HepG2 (cell line): Measurements from ENCODE around the gene ZBP1. TPM values are rescaled to one million over a fixed set of nuclear protein-coding genes. Genes with fewer than 3 reads are reported as not detected.

Experiments used
- ARID2 ChIP-seq: sonication (generic); formaldehyde crosslinking; IDR thresholded peaks from 2 replicates; pipeline ENCODE4 v1.8.1; 2022; ENCODE audit warnings: mild to moderate bottlenecking, missing genetic modification reagents, borderline replicate concordance
- CCDC6 ChIP-seq: sonication (generic); formaldehyde crosslinking; IDR thresholded peaks from 2 replicates; pipeline ENCODE4 v1.8.1; 2022; ENCODE audit warnings: mild to moderate bottlenecking, missing genetic modification reagents, moderate library complexity
- ELF1 ChIP-seq: sonication (generic); formaldehyde crosslinking; IDR thresholded peaks from 2 replicates; pipeline ENCODE4 v1.4.0; 2020; ENCODE audit warnings: missing genetic modification reagents
- FOXA3 ChIP-seq: IDR thresholded peaks from 2 replicates; pipeline ENCODE4 v1.6.1; 2016; ENCODE audit warnings: missing genetic modification reagents, missing compliant biosample characterization
- FOXP1 ChIP-seq, 2 experiments: fragments of 450-650 bp in 1 of 2; IDR thresholded peaks; 2 replicates each; pipeline ENCODE4 v1.6.1; 2017 to 2018; ENCODE audit warnings: antibody characterized with exemption in 1 of 2
- NONO ChIP-seq, 2 experiments: fragments of 450-650 bp in 1 of 2; sonication (generic) in 1 of 2; formaldehyde crosslinking in 1 of 2; IDR thresholded peaks in 1 of 2; conservative IDR thresholded peaks in 1 of 2; 2 replicates each; pipeline versions ENCODE4 v1.6.1 to v1.8.0; 2017 to 2022; ENCODE audit warnings: mild to moderate bottlenecking in 1 of 2, missing genetic modification reagents in 1 of 2, moderate library complexity in 1 of 2
- NR2F1 ChIP-seq, 2 experiments: fragments of 450-650 bp in 1 of 2; formaldehyde crosslinking in 1 of 2; IDR thresholded peaks; 2 replicates each; pipeline versions ENCODE4 v1.5.0 to v1.6.1; 2016 to 2020; ENCODE audit warnings: mild to moderate bottlenecking in 1 of 2, missing compliant biosample characterization in 1 of 2, missing genetic modification reagents in 1 of 2, moderate library complexity in 1 of 2
- SALL2 ChIP-seq: sonication (generic); formaldehyde crosslinking; IDR thresholded peaks from 2 replicates; pipeline ENCODE4 v1.8.1; 2023; ENCODE audit warnings: mild to moderate bottlenecking, missing genetic modification reagents, inconsistent platforms
- TCF7L2 ChIP-seq: IDR thresholded peaks from 2 replicates; pipeline ENCODE4 v1.6.1; 2011; ENCODE audit warnings: mild to moderate bottlenecking, low read depth, low read length, moderate library complexity
- TEAD3 ChIP-seq: optimal IDR thresholded peaks from 2 replicates; pipeline ENCODE3; 2016; ENCODE audit warnings: borderline replicate concordance
- ZBTB25 ChIP-seq: IDR thresholded peaks from 2 replicates; pipeline ENCODE4 v1.6.1; 2018; ENCODE audit warnings: missing genetic modification reagents
- ZBTB4 ChIP-seq: sonication (generic); formaldehyde crosslinking; IDR thresholded peaks from 2 replicates; pipeline ENCODE4 v1.4.0; 2020; ENCODE audit warnings: missing genetic modification reagents, mild to moderate bottlenecking, borderline replicate concordance
- ZBTB46 ChIP-seq: sonication (generic); formaldehyde crosslinking; IDR thresholded peaks from 2 replicates; pipeline ENCODE4 v1.4.0; 2020; ENCODE audit warnings: mild to moderate bottlenecking, missing genetic modification reagents, borderline replicate concordance
- ZFP37 ChIP-seq: sonication (generic); formaldehyde crosslinking; IDR thresholded peaks from 2 replicates; pipeline ENCODE4 v1.4.0; 2020; ENCODE audit warnings: missing genetic modification reagents, borderline replicate concordance
- ZNF180 ChIP-seq: sonication (generic); formaldehyde crosslinking; IDR thresholded peaks from 2 replicates; pipeline ENCODE4 v1.4.0; 2020; ENCODE audit warnings: low read depth, missing genetic modification reagents, borderline replicate concordance
- ZNF234 ChIP-seq: sonication (generic); formaldehyde crosslinking; conservative IDR thresholded peaks from 2 replicates; pipeline ENCODE4 v1.5.1; 2020; ENCODE audit warnings: mild to moderate bottlenecking, missing genetic modification reagents
- ZNF383 ChIP-seq: sonication (generic); formaldehyde crosslinking; IDR thresholded peaks from 2 replicates; pipeline ENCODE4 v1.4.0; 2020; ENCODE audit warnings: missing genetic modification reagents, mild to moderate bottlenecking, borderline replicate concordance
- ZNF432 ChIP-seq: sonication (generic); formaldehyde crosslinking; IDR thresholded peaks from 2 replicates; pipeline ENCODE4 v1.5.0; 2020; ENCODE audit warnings: missing genetic modification reagents, mild to moderate bottlenecking, borderline replicate concordance
- ZNF441 ChIP-seq: sonication (generic); formaldehyde crosslinking; IDR thresholded peaks from 2 replicates; pipeline ENCODE4 v1.7.0; 2021; ENCODE audit warnings: missing genetic modification reagents, borderline replicate concordance
- ZNF639 ChIP-seq: conservative IDR thresholded peaks from 2 replicates; pipeline ENCODE4 v1.6.1; 2018; ENCODE audit warnings: missing genetic modification reagents
- ZNF839 ChIP-seq: sonication (generic); formaldehyde crosslinking; IDR thresholded peaks from 2 replicates; pipeline ENCODE4 v1.4.0; 2020; ENCODE audit warnings: missing genetic modification reagents, mild to moderate bottlenecking, borderline replicate concordance
- polyA plus RNA-seq, 8 experiments: library from polyadenylated mRNA; depleted of rRNA in 3 of 8; stranded (reverse) in 7 of 8; unstranded in 1 of 8; fragments of >200 nt; fragmentation: Illumina TruSeq in 4 of 8; extraction: Trizol in 4 of 8; gene quantifications; 2 replicates each; pipeline versions ENCODE4 v1.2.1 to v1.2.3, GENCODE V29; 2011 to 2016; ENCODE audit warnings: low read depth in 4 of 8, missing spikeins in 1 of 8, mixed read lengths in 1 of 8; ENCODE audit not compliant: insufficient read depth in 1 of 8
- total RNA-seq, 5 experiments: library from RNA; depleted of rRNA; stranded (reverse); fragments of >200 nt; fragmentation: Illumina TruSeq; extraction: Trizol; gene quantifications; 2 replicates each; pipeline ENCODE4 v1.2.3, GENCODE V29; 2016; ENCODE audit warnings: low read depth in 1 of 5

Gene ZBP1
- total and polyA plus RNA-seq, 2 of the 13 experiments (the other 11 are each of a cell fraction or from before 2014, with no cell fraction given) = not detected

- TF ChIP-seq ELF1 (CRISPR knock-in tag) = 0 out of 2 replicates have a peak, but pooled peaks have one; percentile 36
- no peak for TF ChIP-seq ZBTB25
- TF ChIP-seq TCF7L2 = no peak
- TF ChIP-seq FOXP1 (IDR thresholded peaks at IDR 0.05) = no peak
- TF ChIP-seq FOXP1 (CRISPR knock-in tag; IDR thresholded peaks at IDR 0.05) = 0 out of 2 replicates have a peak, but pooled peaks have one; percentile 26
- TF ChIP-seq NONO (IDR thresholded peaks at IDR 0.05) = no peak
- no peak for TF ChIP-seq NONO (CRISPR knock-in tag; conservative IDR thresholded peaks at IDR 0.05)
- TF ChIP-seq ARID2 (CRISPR knock-in tag) = no peak
- no peak for TF ChIP-seq ZNF234
- 0 out of 2 replicates have a peak, but pooled peaks have one; percentile 39 for TF ChIP-seq FOXA3 (CRISPR knock-in tag)
- no peak for TF ChIP-seq ZFP37 (CRISPR knock-in tag)
- no peak for TF ChIP-seq CCDC6 (CRISPR knock-in tag)
- 0 out of 2 replicates have a peak, but pooled peaks have one; percentile 31 for TF ChIP-seq ZNF383 (CRISPR knock-in tag)
- TF ChIP-seq ZBTB4 = no peak
- no peak for TF ChIP-seq ZBTB46 (CRISPR knock-in tag)
- peak in 1 of 2 experiments; percentile 21; a peak in 1 of 4 replicates for TF ChIP-seq NR2F1 (CRISPR knock-in tag; IDR thresholded peaks at IDR 0.05)
- TF ChIP-seq ZNF441 (CRISPR knock-in tag) = no peak; the same call in 1 of the 2 replicates
- TF ChIP-seq ZNF839 (CRISPR knock-in tag) = no peak
- no peak for TF ChIP-seq ZNF432 (CRISPR knock-in tag)
- TF ChIP-seq TEAD3 (CRISPR knock-in tag) = peak; percentile 63
- TF ChIP-seq ZNF639 = no peak
- no peak for TF ChIP-seq SALL2 (CRISPR knock-in tag)
- no peak for TF ChIP-seq ZNF180 (CRISPR knock-in tag)
Measured at GRCh38 chr20:57592263-57593092, 27.7 kb downstream of the ZBP1 start (continued).
